Hematopoietic multipotent progenitor cell treated with erythropoietin and hydrocortisone succinate and interleukin-3 and kit ligand, for 6 days (in vitro differentiated cells): ENCODE data around the gene RNU5D-1.
"Not testable (repeated sequence)": the region's sequence is repeated elsewhere in the genome, so short reads cannot be mapped to it uniquely, and the experiment has no call there.

Experiments used
- DNase-seq: peaks from one replicate; pipeline ENCODE4 v3.0.0-alpha.2; 2015

Gene RNU5D-1

GRCh38 chr1:44724955-44725698 is 5.8 kb downstream of the RNU5D-1 start:
- no peak for DNase-seq

GRCh38 chr1:44724296-44724954 is 6.5 kb downstream of the RNU5D-1 start:
- DNase-seq: no peak

GRCh38 chr1:44723496-44724295 is 7.3 kb downstream of the RNU5D-1 start:
- DNase-seq: peak; percentile 85

GRCh38 chr1:44723064-44723463 is 7.9 kb downstream of the RNU5D-1 start:
- peak; percentile 44 for DNase-seq

- peak; percentile 99 for DNase-seq
Observed at GRCh38 chr1:44721485-44722361, 9.2 kb downstream of the RNU5D-1 start.

GRCh38 chr1:44720281-44720680 is 10.7 kb downstream of the RNU5D-1 start:
- DNase-seq: no peak

GRCh38 chr1:44719318-44719717 is 11.7 kb downstream of the RNU5D-1 start:
- no peak for DNase-seq

- DNase-seq: no peak
Observed at GRCh38 chr1:44718091-44718490, 12.9 kb downstream of the RNU5D-1 start.

GRCh38 chr1:44717653-44718052 is 13.3 kb downstream of the RNU5D-1 start:
- no peak for DNase-seq

GRCh38 chr1:44717156-44717555 is 13.8 kb downstream of the RNU5D-1 start:
- no peak for DNase-seq

- DNase-seq: peak; percentile 92
Observed at GRCh38 chr1:44714944-44715571, 15.9 kb downstream of the RNU5D-1 start.

GRCh38 chr1:44714532-44714931 is 16.4 kb downstream of the RNU5D-1 start:
- no peak for DNase-seq

- no peak for DNase-seq
Observed at GRCh38 chr1:44713321-44713781, 17.6 kb downstream of the RNU5D-1 start.

GRCh38 chr1:44707959-44708831 is 22.8 kb downstream of the RNU5D-1 start:
- DNase-seq: peak; percentile 86

GRCh38 chr1:44707112-44707881 is 23.7 kb downstream of the RNU5D-1 start:
- no peak for DNase-seq

- no peak for DNase-seq
Observed at GRCh38 chr1:44705938-44706337, 25.0 kb downstream of the RNU5D-1 start.

GRCh38 chr1:44705470-44705869 is 25.5 kb downstream of the RNU5D-1 start:
- no peak for DNase-seq

GRCh38 chr1:44701141-44701573 is 29.8 kb downstream of the RNU5D-1 start:
- DNase-seq: no peak

- no peak for DNase-seq
Observed at GRCh38 chr1:44700573-44700972, 30.4 kb downstream of the RNU5D-1 start.

- not testable (repeated sequence) for DNase-seq
Observed at GRCh38 chr1:44699375-44699774, 31.6 kb downstream of the RNU5D-1 start.
